Tibial nerve (tissue), 4 donors: ENCODE results near the gene AP3B1. TPM values are rescaled to one million over a fixed set of nuclear protein-coding genes. Genes with fewer than 3 reads are reported as not detected.

Experiments used
- DNase-seq, 2 donors: peaks; one replicate each; pipeline ENCODE4 v3.0.0-alpha.2; 2019; ENCODE audit warnings: low spot score in 2 of 2
- H3K27ac ChIP-seq, 4 donors: fragments of 200-600 bp; sonication (generic) in 3 of 4; one replicate each; pipeline ENCODE4 v1.5.1; 2017 to 2019; ENCODE audit warnings: mild to moderate bottlenecking in 1 of 4
- H3K27me3 ChIP-seq, 2 donors: fragments of 200-600 bp; sonication (generic) in 1 of 2; one replicate each; pipeline versions ENCODE4 v1.5.1 to v1.6.0; 2017 to 2019
- H3K36me3 ChIP-seq, 3 donors: fragments of 200-600 bp; sonication (generic); one replicate each; pipeline ENCODE4 v1.5.1; 2018 to 2019
- H3K4me1 ChIP-seq, 4 donors: fragments of 200-600 bp; sonication (generic) in 3 of 4; one replicate each; pipeline ENCODE4 v1.5.1; 2017 to 2019
- H3K4me3 ChIP-seq, 4 donors: fragments of 200-600 bp; sonication (generic) in 3 of 4; one replicate each; pipeline ENCODE4 v1.5.1; 2017 to 2019; ENCODE audit warnings: mild to moderate bottlenecking in 1 of 4, moderate library complexity in 1 of 4
- H3K9me3 ChIP-seq, 4 donors: fragments of 200-600 bp; sonication (generic) in 3 of 4; one replicate each; pipeline ENCODE4 v1.5.1; 2017 to 2019
- EP300 ChIP-seq, 2 donors: sonication (generic); formaldehyde crosslinking; IDR thresholded peaks; one replicate each; pipeline ENCODE4 v1.6.1; 2017; ENCODE audit warnings: antibody characterized with exemption in 2 of 2, mild to moderate bottlenecking in 1 of 2
- POLR2A ChIP-seq, 2 donors: fragments of 450-650 bp; IDR thresholded peaks; one replicate each; pipeline ENCODE4 v1.6.1; 2017; ENCODE audit warnings: antibody characterized with exemption in 2 of 2, mild to moderate bottlenecking in 2 of 2, moderate library complexity in 2 of 2
- WGBS, 2 donors: methylation state at CpG; one replicate each; pipeline ENCODE4 v1.1.5; 2018; 5-methylcytosine and 5-hydroxymethylcytosine counted together
- total RNA-seq, 4 donors: library from RNA; depleted of rRNA; stranded (reverse); fragments of >200 nt; gene quantifications; one replicate each; pipeline ENCODE4 v1.1.0, GENCODE V29; 2016
- TF ChIP-seq, protein P1 (sequence below), 5 experiments: fragments of 200-600 bp in 3 of 5; fragments of 450-650 bp in 2 of 5; sonication (generic) in 3 of 5; IDR thresholded peaks; one replicate each; pipeline ENCODE4 v1.5.1; 2016 to 2019; ENCODE audit warnings: antibody characterized with exemption in 5 of 5, mild to moderate bottlenecking in 3 of 5, moderate library complexity in 2 of 5

Gene AP3B1
- total RNA-seq, 4 donors from 2014 or later: 23.1 to 51.0 (median 44.2) TPM

DNA sequence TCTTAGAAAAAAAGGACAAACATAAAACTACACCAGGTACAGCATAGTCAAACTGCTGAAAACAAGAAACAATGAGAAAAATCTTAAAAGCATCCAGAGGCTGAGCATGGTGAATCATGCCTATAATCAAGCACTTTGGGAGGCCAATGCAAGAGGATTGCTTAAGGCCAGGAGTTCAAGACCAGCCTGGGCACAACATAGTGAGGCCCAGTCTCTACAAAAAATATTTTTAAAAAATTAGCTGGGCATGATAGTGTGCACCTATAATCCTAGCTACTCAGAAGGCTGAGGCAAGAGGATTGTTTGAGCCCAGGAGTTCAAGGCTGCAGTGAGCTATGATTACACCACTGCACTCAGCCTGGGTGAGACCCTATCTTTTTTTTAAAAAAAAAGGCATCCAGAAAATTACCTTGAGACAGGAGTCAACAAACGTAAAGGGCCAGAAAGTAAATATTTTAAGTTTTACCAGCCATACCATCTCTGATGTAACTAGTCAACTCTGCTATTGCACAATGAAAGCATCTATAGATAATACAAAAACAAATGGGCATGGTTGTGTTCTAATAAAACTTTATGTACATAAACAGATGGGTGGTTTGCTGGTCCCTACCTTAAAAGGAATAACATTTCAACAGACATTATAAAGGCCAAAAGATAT lies 19.8 kb downstream of the AP3B1 start:
- H3K4me3 ChIP-seq: no peak overlapping the region
- no peak overlapping the region for H3K27ac ChIP-seq
- no peaks in the 10 kb centered on the region for H3K9me3 ChIP-seq
- no peaks in the 10 kb centered on the region for H3K27me3 ChIP-seq
- TF ChIP-seq, protein P1, sequence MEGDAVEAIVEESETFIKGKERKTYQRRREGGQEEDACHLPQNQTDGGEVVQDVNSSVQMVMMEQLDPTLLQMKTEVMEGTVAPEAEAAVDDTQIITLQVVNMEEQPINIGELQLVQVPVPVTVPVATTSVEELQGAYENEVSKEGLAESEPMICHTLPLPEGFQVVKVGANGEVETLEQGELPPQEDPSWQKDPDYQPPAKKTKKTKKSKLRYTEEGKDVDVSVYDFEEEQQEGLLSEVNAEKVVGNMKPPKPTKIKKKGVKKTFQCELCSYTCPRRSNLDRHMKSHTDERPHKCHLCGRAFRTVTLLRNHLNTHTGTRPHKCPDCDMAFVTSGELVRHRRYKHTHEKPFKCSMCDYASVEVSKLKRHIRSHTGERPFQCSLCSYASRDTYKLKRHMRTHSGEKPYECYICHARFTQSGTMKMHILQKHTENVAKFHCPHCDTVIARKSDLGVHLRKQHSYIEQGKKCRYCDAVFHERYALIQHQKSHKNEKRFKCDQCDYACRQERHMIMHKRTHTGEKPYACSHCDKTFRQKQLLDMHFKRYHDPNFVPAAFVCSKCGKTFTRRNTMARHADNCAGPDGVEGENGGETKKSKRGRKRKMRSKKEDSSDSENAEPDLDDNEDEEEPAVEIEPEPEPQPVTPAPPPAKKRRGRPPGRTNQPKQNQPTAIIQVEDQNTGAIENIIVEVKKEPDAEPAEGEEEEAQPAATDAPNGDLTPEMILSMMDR (IDR thresholded peaks at IDR 0.05): no peak
- TF ChIP-seq POLR2A (IDR thresholded peaks at IDR 0.05) (no peak), EP300 (IDR thresholded peaks at IDR 0.05) (no peak)
- WGBS, 2 donors: 94 to 95% methylated on average over 1 of the region's 1 CpG
- DNase-seq: no peak
- H3K36me3 ChIP-seq: no peaks in the 10 kb centered on the region
- peaks cover 0 to 10% (median 0%) of the 10 kb centered on the region in 4 donors for H3K4me1 ChIP-seq

DNA sequence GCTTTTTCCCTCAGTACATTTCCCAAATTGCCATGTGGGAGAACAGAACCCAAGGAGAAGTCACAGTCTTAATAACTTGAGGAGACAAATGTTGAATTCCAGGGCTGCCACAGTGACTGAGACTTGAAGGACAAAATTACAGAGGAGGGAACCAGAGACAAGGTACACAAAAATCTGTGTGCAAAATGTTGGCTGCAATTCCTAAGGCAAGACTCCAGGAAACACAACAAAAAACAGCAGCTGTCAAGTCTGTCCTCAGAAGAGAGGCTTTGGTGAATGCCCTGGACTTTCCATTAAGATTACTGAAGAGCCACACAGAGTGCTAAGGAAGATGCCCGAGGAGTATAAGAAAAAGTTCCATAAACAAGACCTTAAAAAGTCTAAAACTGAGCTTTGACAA lies 21.1 kb downstream of the AP3B1 start:
- Histone ChIP-seq H3K27ac (no peak overlapping the region), H3K27me3 (no peaks in the 10 kb centered on the region), H3K9me3 (no peaks in the 10 kb centered on the region), H3K4me1 (peaks cover 0 to 22% (median 0%) of the 10 kb centered on the region in 4 donors), H3K4me3 (no peak overlapping the region), H3K36me3 (no peaks in the 10 kb centered on the region)
- 70 to 72% methylated on average over 1 of the region's 1 CpG for WGBS, 2 donors
- DNase-seq: no peak
- TF ChIP-seq POLR2A (IDR thresholded peaks at IDR 0.05) (no peak), EP300 (IDR thresholded peaks at IDR 0.05) (no peak)
- TF ChIP-seq, protein P1 (IDR thresholded peaks at IDR 0.05): no peak

DNA sequence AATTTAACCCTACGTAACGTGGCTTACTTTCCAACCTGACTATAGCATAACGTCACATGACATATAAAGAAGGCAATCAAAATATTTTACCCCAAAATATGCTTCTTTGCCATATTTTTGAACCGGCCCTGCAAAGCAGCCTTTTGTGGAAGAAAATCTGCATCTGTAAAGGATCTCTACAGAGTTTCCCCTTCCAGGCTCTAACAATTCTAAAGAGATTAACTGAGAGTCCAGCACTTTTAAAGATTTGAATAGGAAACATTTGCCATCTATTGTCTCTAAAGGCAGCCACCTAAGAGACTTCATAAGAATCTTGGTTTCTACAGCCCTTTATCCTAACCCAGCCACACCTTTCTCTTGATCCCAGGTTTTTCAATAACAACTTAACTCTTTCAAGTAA lies 22.7 kb downstream of the AP3B1 start:
- no peaks in the 10 kb centered on the region for H3K27me3 ChIP-seq
- H3K4me1 ChIP-seq: peaks cover 0 to 24% (median 0%) of the 10 kb centered on the region in 4 donors
- 74 to 80% methylated on average over 4 of the region's 4 CpGs for WGBS, 2 donors
- no peak for DNase-seq
- H3K4me3 ChIP-seq: no peak overlapping the region
- H3K36me3 ChIP-seq: no peaks in the 10 kb centered on the region
- no peak overlapping the region for H3K27ac ChIP-seq
- TF ChIP-seq EP300 (IDR thresholded peaks at IDR 0.05): no peak
- TF ChIP-seq, protein P1 (IDR thresholded peaks at IDR 0.05): no peak
- no peak for TF ChIP-seq POLR2A (IDR thresholded peaks at IDR 0.05)
- H3K9me3 ChIP-seq: no peaks in the 10 kb centered on the region

DNA sequence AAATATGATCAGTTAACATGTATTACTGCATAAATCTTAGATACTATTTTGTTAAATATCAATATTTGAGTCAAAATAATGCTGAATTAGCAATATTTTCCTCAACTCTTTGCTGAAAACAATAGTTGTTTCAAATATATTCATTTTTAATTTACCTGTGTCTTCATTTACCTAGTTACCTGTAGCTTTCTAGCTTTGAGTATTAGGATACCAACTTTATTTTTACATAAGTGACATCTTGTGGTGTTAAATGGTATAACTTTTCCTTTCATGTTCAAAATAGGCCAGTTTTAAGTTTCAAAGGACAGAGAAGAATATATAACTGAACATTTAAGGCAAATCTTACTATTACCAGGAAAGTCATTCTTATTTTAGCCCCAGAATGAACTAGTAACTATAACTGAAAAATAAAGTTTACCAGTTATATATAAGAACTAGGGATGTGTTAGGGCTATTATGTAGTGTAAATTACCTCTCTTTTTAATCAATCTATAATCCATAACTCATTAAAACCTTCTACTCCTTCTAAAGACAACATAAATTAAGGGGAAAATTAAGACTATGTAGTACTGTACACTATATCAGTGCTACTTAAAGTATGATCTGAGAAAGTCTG lies 25.3 kb downstream of the AP3B1 start:
- Histone ChIP-seq H3K4me1 (peaks cover 0 to 24% (median 0%) of the 10 kb centered on the region in 4 donors), H3K27me3 (no peaks in the 10 kb centered on the region), H3K36me3 (peaks cover 0 to 15% (median 0%) of the 10 kb centered on the region in 3 donors), H3K27ac (no peak overlapping the region), H3K9me3 (no peaks in the 10 kb centered on the region), H3K4me3 (no peak overlapping the region)
- TF ChIP-seq EP300 (IDR thresholded peaks at IDR 0.05) (no peak), POLR2A (IDR thresholded peaks at IDR 0.05) (no peak)
- TF ChIP-seq, protein P1 (IDR thresholded peaks at IDR 0.05): peak; percentile 25 to 49 (median 27)
- DNase-seq: no peak

DNA sequence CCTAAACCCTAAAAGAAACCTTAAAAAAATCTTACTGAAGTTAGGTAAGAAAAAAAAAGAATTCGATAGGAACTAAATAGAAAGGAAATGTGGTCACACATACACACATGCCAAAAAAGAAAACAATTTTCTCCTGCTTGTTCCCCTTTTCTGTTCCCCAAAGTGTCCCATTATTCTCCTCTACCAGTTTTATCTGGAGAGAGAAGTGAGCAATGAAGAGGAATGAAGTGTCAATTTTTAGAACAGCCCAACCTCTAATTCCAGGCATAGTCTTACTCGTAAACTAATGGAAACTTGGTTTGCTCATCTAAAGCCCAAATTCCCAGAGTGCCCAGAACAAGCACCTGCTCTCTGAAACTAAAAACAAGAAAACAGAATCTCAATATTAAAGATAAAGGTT lies 26.1 kb downstream of the AP3B1 start:
- Histone ChIP-seq H3K27me3 (no peaks in the 10 kb centered on the region), H3K4me1 (peaks cover 0 to 23% (median 0%) of the 10 kb centered on the region in 4 donors), H3K4me3 (no peak overlapping the region), H3K36me3 (peaks cover 0 to 21% (median 0%) of the 10 kb centered on the region in 3 donors), H3K9me3 (no peaks in the 10 kb centered on the region), H3K27ac (peak overlapping the region in 1 of 4 donors; percentile 47)
- TF ChIP-seq EP300 (IDR thresholded peaks at IDR 0.05): peak in 1 of 2 donors; percentile 11
- TF ChIP-seq, protein P1 (IDR thresholded peaks at IDR 0.05): no peak
- DNase-seq: no peak
- WGBS, 2 donors: 51 to 59% methylated on average over 2 of the region's 2 CpGs
